Psoas muscle (tissue), 8 donors: Measurements from ENCODE around the gene PANX1. TPM values are rescaled to one million over a fixed set of nuclear protein-coding genes. Genes with fewer than 3 reads are reported as not detected.
A peak's percentile ranks its signal among the peaks of the same experiment; 100 is the strongest.

ENCODE experiments used
- ATAC-seq, 4 donors: fragments of 200-7000 bp; cut with Tn5 transposase; one replicate each; pipeline ENCODE4 v1.9.1; 2020; ENCODE audit warnings: moderate library complexity in 3 of 4, mild to moderate bottlenecking in 2 of 4
- DNase-seq, 2 donors: peaks; one replicate each; pipeline ENCODE4 v3.0.0-alpha.2; 2020
- H3K27ac ChIP-seq: fragments of 200-600 bp; one replicate; pipeline ENCODE4 v1.8.0; 2022
- H3K27me3 ChIP-seq, 3 donors: fragments of 200-600 bp in 1 of 3; one replicate each; pipeline versions ENCODE4 v1.6.1 to v1.8.0; 2013 to 2022; ENCODE audit warnings: low read length in 2 of 3, mild to moderate bottlenecking in 2 of 3, moderate library complexity in 1 of 3; ENCODE audit not compliant: insufficient read depth in 3 of 3
- H3K36me3 ChIP-seq, 2 donors: fragments of 200-600 bp in 1 of 2; one replicate each; pipeline versions ENCODE4 v1.6.1 to v1.8.0; 2013 to 2022; ENCODE audit warnings: low read depth in 1 of 2, mild to moderate bottlenecking in 1 of 2, moderate library complexity in 1 of 2; ENCODE audit not compliant: insufficient read depth in 1 of 2
- H3K4me1 ChIP-seq: fragments of 200-600 bp; one replicate; pipeline ENCODE4 v1.8.0; 2022
- H3K4me3 ChIP-seq: fragments of 200-600 bp; one replicate; pipeline ENCODE4 v1.8.0; 2022; ENCODE audit warnings: mild to moderate bottlenecking
- H3K9me3 ChIP-seq: fragments of 200-600 bp; one replicate; pipeline ENCODE4 v1.8.0; 2022
- CTCF ChIP-seq: fragments of 200-600 bp; IDR thresholded peaks from one replicate; pipeline ENCODE4 v1.8.0; 2022; ENCODE audit warnings: antibody characterized with exemption
- WGBS, 3 donors: extraction: QIAGEN DNeasy Blood & Tissue Kit; methylation state at CpG; one replicate each; pipeline versions ENCODE4 v1.1.6 to v1.1.7; 2013; 5-methylcytosine and 5-hydroxymethylcytosine counted together
- intact Hi-C, 2 donors: fragments of 100-400 bp; cut with DNase I; formaldehyde crosslinking; loops; one replicate each; pipeline versions ENCODE4 v1.11.0 to v1.14.2; 2022
- long read RNA-seq, 2 donors: library from polyadenylated mRNA; unstranded; transcript quantifications; one replicate each; pipeline ENCODE4 v2.0.0, GENCODE V29; 2021
- polyA plus RNA-seq, 3 donors: library from polyadenylated mRNA; stranded (reverse); fragments of 200-250 nt; gene quantifications; one replicate each; pipeline ENCODE4 v1.2.3, GENCODE V29; 2013
- total RNA-seq, 4 donors: library from RNA; stranded (reverse); fragmentation: NEBNext Ultra II Directional in 2 of 4; extraction: Animal tissue kit (Norgen Biotek cat#: 25700) in 2 of 4; gene quantifications; one replicate each; pipeline versions ENCODE4 v1.2.1 to v1.2.4, GENCODE V29; 2021 to 2023
- donor health status: healthy with polysubstance abuse.
- donor health status: DM: no; HTN: no; CAD: no; lungs with moderate emphysema.
- donor health status: Bipolar disorder and iron deficiency.
- donor health status: healthy.
- donor health status: DM: yes; HTN: yes; CAD: no.
- donor health status: DM: no; HTN: no; CAD: no.
- donor health status: DM: no; HTN: no; CAD: no.
- donor health status: DM: yes; HTN: yes; CAD: no.

PANX1 gene
- total RNA-seq: 10 to 100 TPM in 3 of 4 donors, 1 to 10 TPM in 1; 9.2 to 87.2 (median 23.7) TPM
- 10 to 100 TPM; 14.3 to 45.7 (median 41.9) TPM for polyA plus RNA-seq
- long read RNA-seq, donor 1, partial matches to known transcripts: 1 of 6 reads
- long read RNA-seq, donor 1, other reads (novel, unspliced or antisense): 1 of 6 reads
- long read RNA-seq, donor 2, transcript PANX1-201 (5 exons, 2,769 nt): major isoform, 13 of 19 reads
- long read RNA-seq, donor 2, partial matches to known transcripts: 3 of 19 reads
- long read RNA-seq, donor 2, other reads (novel, unspliced or antisense): 3 of 19 reads

GRCh38 chr11:94128746-94129511 is at the start of gene PANX1:
Gene PANX1, plus strand, starts transcription at chr11:94128841. Its CDS starts 472 bp downstream, at chr11:94129313.
- H3K36me3 ChIP-seq: no peaks in the 10 kb centered on the region
- intact Hi-C loops: no loop called here
- no peak for TF ChIP-seq CTCF
- WGBS, 3 donors: 0 to 1% (median 0%) methylated on average over 70 to 92 of the region's 92 CpGs
- peaks cover 0 to 23% (median 0%) of the 10 kb centered on the region in 3 donors for H3K27me3 ChIP-seq
- peaks cover 10% of the 10 kb centered on the region for H3K4me1 ChIP-seq
- peak; percentile 81 to 84 for DNase-seq
- peak; percentile 71 to 86 (median 85) for ATAC-seq
- H3K27ac ChIP-seq: peak within 1 kb of the TSS; percentile 82
- H3K9me3 ChIP-seq: no peaks in the 10 kb centered on the region
- H3K4me3 ChIP-seq: peak within 1 kb of the TSS; percentile 81

- intact Hi-C loops: no loop called here
- Histone ChIP-seq H3K4me1 (no peaks in the 10 kb centered on the region), H3K36me3 (no peaks in the 10 kb centered on the region), H3K4me3 (no peak overlapping the region), H3K27me3 (no peaks in the 10 kb centered on the region), H3K27ac (no peak overlapping the region), H3K9me3 (no peaks in the 10 kb centered on the region)
- TF ChIP-seq CTCF: no peak
- no peak for ATAC-seq
- WGBS, 3 donors: 94 to 96% (median 95%) methylated on average over 1 of the region's 1 CpG
- no peak for DNase-seq
These were observed 44.5 kb upstream of the PANX1 start for GRCh38 chr11:94084164-94084563.

- H3K4me3 ChIP-seq: no peak overlapping the region
- DNase-seq: no peak
- no peak overlapping the region for H3K27ac ChIP-seq
- no peak for TF ChIP-seq CTCF
- no peaks in the 10 kb centered on the region for H3K4me1 ChIP-seq
- intact Hi-C loops: no loop called here
- no peaks in the 10 kb centered on the region for H3K27me3 ChIP-seq
- 89 to 91% (median 91%) methylated on average over 21 of the region's 21 CpGs for WGBS, 3 donors
- no peaks in the 10 kb centered on the region for H3K36me3 ChIP-seq
- H3K9me3 ChIP-seq: no peaks in the 10 kb centered on the region
- ATAC-seq: no peak
These were observed 39.7 kb upstream of the PANX1 start for GRCh38 chr11:94088906-94089305.

- 85 to 86% (median 86%) methylated on average over 6 of the region's 6 CpGs for WGBS, 3 donors
- intact Hi-C loops: no loop called here
- Histone ChIP-seq H3K4me1 (no peaks in the 10 kb centered on the region), H3K36me3 (no peaks in the 10 kb centered on the region), H3K27ac (no peak overlapping the region), H3K4me3 (no peak overlapping the region), H3K9me3 (no peaks in the 10 kb centered on the region), H3K27me3 (no peaks in the 10 kb centered on the region)
- DNase-seq (no peak), ATAC-seq (no peak)
- TF ChIP-seq CTCF: no peak
These were observed 39.3 kb upstream of the PANX1 start for GRCh38 chr11:94089341-94089740.
